Measurements from ENCODE around the gene AUTS2. TPM values are rescaled to one million over a fixed set of nuclear protein-coding genes. Genes with fewer than 3 reads are reported as not detected.

Gene AUTS2
- total RNA-seq, 4 donors from 2014 or later: 29.8 to 114 (median 59.4) TPM

GRCh38 chr7:70794962-70795361, 1196.7 kb downstream of the AUTS2 start:
- Histone ChIP-seq H3K4me1 (no peaks in the 10 kb centered on the region), H3K9me3 (peaks cover 0 to 7% of the 10 kb centered on the region in 2 donors), H3K36me3 (peaks cover 0 to 9% (median 1%) of the 10 kb centered on the region in 4 donors), H3K27me3 (no peaks in the 10 kb centered on the region), H3K27ac (no peak overlapping the region), H3K4me3 (no peak overlapping the region)
- no peak for DNase-seq
- intact Hi-C loops (cut with DNase I; ENCODE audit: low total_unique reads): no loop called here
- TF ChIP-seq POLR2A (IDR thresholded peaks at IDR 0.05) (no peak), CTCF (IDR thresholded peaks at IDR 0.05) (no peak), POLR2AphosphoS5 (IDR thresholded peaks at IDR 0.05) (no peak), EP300 (IDR thresholded peaks at IDR 0.05; ENCODE audit: low read depth) (no peak)
- in situ Hi-C loops (cut with MboI; ENCODE audit: low pct_ligation_motif_present in 1 of 4, low pct_unique_long_range_greater_than_20kb in 1 of 4, low sequenced_read_pairs in 3 of 4): no loop called here
- 89 to 95% methylated on average over 5 to 8 of the region's 8 CpGs for WGBS, 2 donors (ENCODE audit: low coverage in 1 of 2)

- no peaks in the 10 kb centered on the region for H3K4me1 ChIP-seq
- no peak overlapping the region for H3K27ac ChIP-seq
- TF ChIP-seq POLR2AphosphoS5 (IDR thresholded peaks at IDR 0.05) (no peak), POLR2A (IDR thresholded peaks at IDR 0.05) (no peak), EP300 (IDR thresholded peaks at IDR 0.05; ENCODE audit: low read depth) (no peak), CTCF (IDR thresholded peaks at IDR 0.05) (no peak)
- in situ Hi-C loops (cut with MboI; ENCODE audit: low pct_ligation_motif_present in 1 of 4, low pct_unique_long_range_greater_than_20kb in 1 of 4, low sequenced_read_pairs in 3 of 4) (no loop called here), intact Hi-C loops (cut with DNase I; ENCODE audit: low total_unique reads) (no loop called here)
- no peaks in the 10 kb centered on the region for H3K27me3 ChIP-seq
- no peak for DNase-seq
- WGBS, 2 donors (ENCODE audit: low coverage in 1 of 2): 87% methylated on average over 5 of the region's 5 CpGs; no CpG with 5 or more reads in 1 of the 2 donors
- no peak overlapping the region for H3K4me3 ChIP-seq
- no peaks in the 10 kb centered on the region for H3K36me3 ChIP-seq
- peaks cover 9 to 11% of the 10 kb centered on the region in 2 donors for H3K9me3 ChIP-seq
Observed at GRCh38 chr7:70795948-70796347, 1197.7 kb downstream of the AUTS2 start.

GRCh38 chr7:70797109-70797514, 1198.8 kb downstream of the AUTS2 start:
- intact Hi-C loops (cut with DNase I; ENCODE audit: low total_unique reads) (no loop called here), in situ Hi-C loops (cut with MboI; ENCODE audit: low pct_ligation_motif_present in 1 of 4, low pct_unique_long_range_greater_than_20kb in 1 of 4, low sequenced_read_pairs in 3 of 4) (no loop called here)
- Histone ChIP-seq H3K4me1 (no peaks in the 10 kb centered on the region), H3K9me3 (peaks cover 10 to 11% of the 10 kb centered on the region in 2 donors), H3K27ac (no peak overlapping the region), H3K4me3 (no peak overlapping the region), H3K36me3 (no peaks in the 10 kb centered on the region), H3K27me3 (no peaks in the 10 kb centered on the region)
- no peak for DNase-seq
- TF ChIP-seq EP300 (IDR thresholded peaks at IDR 0.05; ENCODE audit: low read depth): no peak
- TF ChIP-seq POLR2A (IDR thresholded peaks at IDR 0.05): no peak
- no peak for TF ChIP-seq CTCF (IDR thresholded peaks at IDR 0.05)
- TF ChIP-seq POLR2AphosphoS5 (IDR thresholded peaks at IDR 0.05): no peak
- WGBS, 2 donors (ENCODE audit: low coverage in 1 of 2): 43 to 54% methylated on average over 3 to 6 of the region's 6 CpGs

- in situ Hi-C loops (cut with MboI; ENCODE audit: low pct_ligation_motif_present in 1 of 4, low pct_unique_long_range_greater_than_20kb in 1 of 4, low sequenced_read_pairs in 3 of 4) (no loop called here), intact Hi-C loops (cut with DNase I; ENCODE audit: low total_unique reads) (no loop called here)
Observed at GRCh38 chr7:70799841-70800405, 1201.6 kb downstream of the AUTS2 start.

More at GRCh38 chr7:70799841-70800405, 1201.6 kb downstream of the AUTS2 start:
- DNase-seq: no peak
- H3K27ac ChIP-seq: no peak overlapping the region
- no peaks in the 10 kb centered on the region for H3K27me3 ChIP-seq
- no peak overlapping the region for H3K4me3 ChIP-seq
- TF ChIP-seq POLR2AphosphoS5 (IDR thresholded peaks at IDR 0.05) (no peak), POLR2A (IDR thresholded peaks at IDR 0.05) (no peak), CTCF (IDR thresholded peaks at IDR 0.05) (no peak), EP300 (IDR thresholded peaks at IDR 0.05; ENCODE audit: low read depth) (no peak)
- 78% methylated on average over 4 of the region's 4 CpGs; no CpG with 5 or more reads in 1 of the 2 donors for WGBS, 2 donors (ENCODE audit: low coverage in 1 of 2)
- H3K36me3 ChIP-seq: no peaks in the 10 kb centered on the region
- peaks cover 10 to 15% of the 10 kb centered on the region in 2 donors for H3K9me3 ChIP-seq
- no peaks in the 10 kb centered on the region for H3K4me1 ChIP-seq
